DMS114 treated with DMSO at 0.1 percent for 48 hours (cell line): Measurements from ENCODE around the gene TCF4.

Experiments used
- DNase-seq: peaks from one replicate; lab custom pipeline; 2025; ENCODE audit not compliant: unreplicated experiment; lab: John Stamatoyannopoulos, UW

TCF4 gene

DNA sequence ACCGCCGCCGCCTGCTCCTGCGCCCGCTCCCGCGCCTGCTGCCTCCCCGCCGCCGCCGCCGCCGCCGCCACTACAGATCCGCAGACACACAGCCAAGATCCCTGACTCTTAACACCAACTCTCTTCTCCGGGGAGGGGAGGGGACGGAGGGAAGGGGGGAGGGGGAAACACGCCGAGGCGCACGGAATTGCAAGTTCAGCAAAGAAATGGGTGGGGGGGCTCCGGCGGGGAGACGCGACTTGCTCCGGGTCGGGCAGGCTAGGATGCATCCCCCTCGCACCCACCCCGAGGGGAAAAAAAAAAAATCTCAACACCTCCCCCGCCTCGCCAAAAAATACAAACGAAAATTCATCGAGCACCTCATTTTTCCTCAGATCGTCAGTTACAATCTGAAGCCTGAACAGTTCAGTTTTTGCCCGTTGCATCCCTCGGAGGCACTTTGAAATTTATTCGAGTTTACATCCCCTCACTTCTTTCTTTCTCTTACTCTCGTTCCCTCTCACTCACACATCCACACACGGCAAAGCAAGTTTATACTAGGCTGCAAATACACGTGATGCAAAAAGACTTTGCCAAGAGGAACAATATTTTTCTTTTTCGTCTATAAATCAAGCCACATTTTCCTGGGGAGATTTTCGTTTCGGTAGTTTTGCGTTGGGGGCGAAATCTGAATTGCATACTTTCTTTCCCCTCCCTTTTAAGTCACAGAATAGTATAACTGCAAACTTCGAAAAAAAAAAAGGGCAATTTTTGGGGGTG is at the start of gene TCF4:
TSS of gene TCF4 (minus strand) at position 82 of the 759 bp plus-strand sequence. CDS start 1,076 bp downstream, outside the sequence.
- DNase-seq, result no peak

DNA sequence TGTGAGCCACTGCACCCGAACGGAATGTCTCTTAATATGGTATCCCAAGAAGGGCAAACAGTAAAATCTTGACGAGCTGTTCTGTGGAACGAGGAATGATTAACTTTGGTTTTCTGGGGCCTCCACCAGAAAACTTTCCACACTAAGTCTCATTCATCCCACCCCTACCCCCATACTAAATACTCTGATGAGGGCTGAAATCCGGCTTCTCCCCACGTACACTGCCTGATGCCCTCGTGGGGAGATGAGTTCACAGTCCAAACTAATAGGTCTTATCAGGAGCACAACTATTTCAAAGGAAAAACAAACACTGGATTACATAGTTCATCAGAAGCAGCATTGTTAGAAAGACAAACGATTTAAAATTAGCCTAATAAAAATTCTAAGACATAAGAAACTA is 49.2 kb upstream of the TCF4 start:
- no peak for DNase-seq

DNA sequence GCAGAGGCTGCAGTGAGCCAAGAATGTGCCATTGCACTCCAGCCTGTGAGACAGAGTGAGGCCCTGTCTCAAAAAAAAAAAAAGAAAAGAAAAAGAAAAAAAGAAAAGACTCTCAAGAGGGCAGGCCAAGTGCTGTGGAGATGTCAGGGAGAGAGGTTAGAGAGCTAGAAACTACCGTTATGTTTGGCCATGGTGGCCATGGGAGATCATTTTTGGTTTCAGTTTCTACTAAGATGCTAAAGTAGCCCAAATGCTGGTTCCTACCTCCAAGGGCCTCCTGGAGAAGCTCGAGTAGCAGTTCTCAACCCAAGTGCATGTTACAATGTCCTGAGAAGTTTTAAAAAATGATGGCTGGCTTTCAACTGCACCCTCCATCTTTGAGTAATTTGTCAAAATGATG is 47.4 kb upstream of the TCF4 start:
- DNase-seq, result no peak

DNA sequence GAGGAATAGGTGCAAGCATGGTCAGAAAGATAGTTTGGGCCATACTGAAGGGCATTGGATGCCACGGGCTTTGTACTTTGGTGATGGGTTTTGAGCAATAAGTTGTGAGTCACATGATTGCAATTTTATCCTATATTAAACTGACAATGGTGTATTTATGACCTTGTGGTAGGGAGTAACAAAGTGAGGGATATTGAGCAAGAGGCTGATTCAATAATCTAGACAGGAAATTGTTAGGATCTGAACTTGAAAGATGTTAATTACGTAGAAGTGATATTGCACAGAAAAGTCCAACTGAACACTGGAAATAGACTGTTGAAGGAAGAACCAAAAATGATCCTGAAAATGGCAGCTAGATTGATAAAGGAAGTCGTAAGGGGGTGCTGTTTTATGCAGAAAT is 46.6 kb upstream of the TCF4 start:
- no peak for DNase-seq

DNA sequence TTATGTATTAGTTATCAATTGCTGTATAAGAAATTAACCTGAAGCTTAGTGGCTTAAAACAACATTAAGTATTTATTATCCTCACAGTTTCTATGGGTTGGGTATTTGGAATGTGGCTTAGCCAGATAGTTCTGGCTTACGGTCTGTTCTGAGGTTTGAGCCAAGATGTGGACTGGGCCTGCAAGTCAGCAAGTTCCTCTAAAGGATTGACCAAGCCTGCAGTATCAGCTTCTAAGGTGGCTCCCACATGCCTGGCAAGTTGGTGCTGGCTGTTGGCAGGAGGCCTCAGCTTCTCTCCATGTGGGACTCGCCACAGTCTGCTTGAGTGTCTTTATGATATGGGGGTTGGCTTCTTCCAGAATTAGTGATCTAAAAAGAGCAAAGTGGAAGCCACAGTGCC is 45.0 kb upstream of the TCF4 start:
- DNase-seq, result no peak

DNA sequence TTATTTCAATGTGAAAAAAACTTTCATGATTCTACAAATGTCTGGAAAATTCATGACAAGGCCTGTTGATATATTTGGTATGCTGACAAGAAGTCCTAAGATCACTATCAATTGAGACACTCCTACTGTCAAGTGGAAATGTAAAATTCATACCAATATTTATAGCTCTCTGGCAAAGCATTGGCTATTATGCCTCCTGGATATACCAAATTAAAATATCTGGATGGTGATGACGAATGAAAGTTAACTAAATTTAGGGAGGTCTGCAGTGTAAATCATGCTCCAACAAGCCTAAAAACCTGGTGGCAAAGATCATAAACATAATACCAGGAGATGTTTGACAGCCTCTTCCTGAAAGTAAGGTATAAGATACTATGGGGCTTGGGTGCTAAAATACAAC is 41.1 kb upstream of the TCF4 start:
- DNase-seq, result no peak

DNA sequence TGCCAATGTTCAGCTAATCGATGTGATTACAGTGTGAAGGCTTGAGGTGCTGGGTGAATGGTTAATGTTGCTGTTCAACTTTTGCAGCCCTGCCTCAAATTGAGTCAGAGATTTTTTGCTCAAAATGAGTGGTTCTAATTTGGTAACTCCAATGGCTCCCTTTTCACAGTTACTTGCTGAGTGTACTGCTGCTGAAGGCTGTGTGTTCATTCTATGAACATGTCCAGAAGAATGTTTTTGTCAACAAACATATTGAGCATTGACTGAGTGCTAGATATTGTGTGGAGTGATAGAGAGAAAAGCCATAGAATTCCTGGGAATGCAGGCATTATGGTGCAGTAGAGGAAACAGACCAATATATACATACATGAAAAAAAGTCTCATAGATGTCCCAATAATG is 39.0 kb upstream of the TCF4 start:
- DNase-seq, result no peak

DNA sequence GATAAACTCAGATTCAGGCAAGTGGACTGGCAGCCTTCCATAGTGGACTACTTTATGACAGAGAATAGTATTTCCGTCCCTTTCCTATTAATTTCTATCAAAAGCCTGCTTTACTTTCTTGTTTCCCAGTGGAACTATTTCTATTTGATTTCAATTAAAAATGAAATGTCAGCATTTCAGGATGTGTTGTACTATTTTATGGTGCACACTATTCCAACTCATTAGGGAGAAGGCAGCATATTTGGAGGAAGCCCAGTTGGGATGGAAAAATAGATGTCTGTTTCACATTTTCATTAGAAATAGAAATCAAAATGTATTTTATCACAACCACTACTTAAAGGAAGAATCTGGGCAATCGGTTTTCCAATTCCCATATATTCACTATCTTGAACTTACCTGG is 37.9 kb upstream of the TCF4 start:
- no peak for DNase-seq

DNA sequence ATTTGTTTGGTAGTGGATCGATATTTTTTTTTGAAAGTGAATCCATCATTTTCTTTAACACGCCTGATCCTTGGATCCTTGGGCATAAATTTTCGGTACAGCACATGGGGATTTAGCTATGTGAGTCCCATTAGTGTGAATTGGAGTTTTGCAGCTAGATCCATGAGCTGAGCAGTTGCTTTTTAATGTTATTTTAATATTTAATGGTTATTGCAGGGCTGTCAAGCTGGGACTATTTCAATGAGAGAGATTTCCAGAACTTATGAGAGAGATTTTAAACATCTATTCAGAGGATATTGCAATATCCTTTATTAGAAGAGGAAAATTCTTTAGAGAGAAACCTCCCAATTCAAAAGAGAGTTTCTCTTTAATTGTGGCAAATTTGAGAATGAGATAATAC is 35.6 kb upstream of the TCF4 start:
- no peak for DNase-seq

DNA sequence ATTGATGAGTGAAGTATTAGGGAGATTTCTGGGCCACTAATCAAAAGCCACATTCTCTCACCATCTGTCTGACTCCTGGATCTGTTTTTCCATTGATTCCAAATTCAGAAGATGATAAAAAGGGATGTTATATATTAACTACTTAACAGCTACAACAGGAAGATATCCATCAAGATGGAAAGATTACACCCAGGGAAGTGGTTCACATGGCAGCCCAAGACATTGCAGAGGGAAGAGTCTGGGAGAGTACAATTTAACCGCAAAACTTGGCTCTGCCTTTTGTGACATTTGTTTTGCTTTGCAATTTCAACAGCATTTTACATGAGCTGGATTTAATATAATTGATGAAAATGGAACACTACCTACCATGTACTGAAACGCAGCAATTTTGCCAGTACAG is 22.5 kb upstream of the TCF4 start:
- no peak for DNase-seq

DNA sequence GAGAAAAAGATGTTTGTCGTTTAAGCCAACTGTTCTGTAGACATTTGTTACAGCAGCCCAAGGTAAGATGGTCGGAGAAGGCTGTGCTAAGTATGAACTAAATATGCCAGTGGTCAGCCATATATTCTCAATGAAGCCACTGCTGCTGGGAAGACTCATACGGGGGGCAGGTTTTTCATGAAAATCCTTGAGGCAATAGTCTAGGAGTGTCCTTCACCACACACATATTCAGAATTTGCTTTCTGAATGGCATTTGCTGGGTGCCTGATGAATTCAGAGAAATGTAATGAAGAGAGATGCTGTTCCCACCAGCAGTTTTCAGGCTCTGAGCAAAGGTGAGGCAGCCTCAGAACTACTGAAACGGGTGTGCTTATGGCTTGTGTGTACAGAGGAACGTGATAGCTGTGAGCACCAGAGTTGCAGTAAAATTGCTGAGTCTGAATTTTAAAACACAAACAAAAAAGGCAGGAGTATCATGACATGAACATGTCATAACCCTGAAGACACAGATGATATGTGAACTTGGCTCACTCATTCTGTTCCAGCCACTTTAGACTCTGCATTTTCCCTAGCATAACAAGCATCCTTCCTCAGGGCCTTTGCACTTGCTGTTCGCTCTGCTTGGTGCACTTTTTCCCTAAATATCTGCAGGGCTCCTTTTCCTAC is 21.3 kb upstream of the TCF4 start:
- no peak for DNase-seq

DNA sequence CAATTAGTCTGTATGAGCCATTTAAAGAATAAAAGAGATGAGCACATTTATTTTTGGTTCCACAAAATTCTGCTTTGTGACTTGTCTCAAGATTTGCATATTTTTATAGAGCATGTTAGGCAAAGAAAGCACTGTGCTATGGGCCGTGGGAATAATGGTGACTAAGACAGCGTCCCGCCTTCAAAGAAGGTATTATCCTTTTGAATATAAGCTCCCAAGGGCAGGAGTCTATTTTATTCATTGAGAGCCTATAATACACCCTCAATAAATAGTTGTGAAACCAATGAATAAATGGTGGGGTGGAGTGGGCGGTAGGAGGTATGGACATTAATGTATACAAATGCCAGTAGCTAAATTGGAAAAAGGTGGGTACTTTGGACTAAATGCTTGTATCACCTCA is 20.5 kb upstream of the TCF4 start:
- DNase-seq, result no peak

DNA sequence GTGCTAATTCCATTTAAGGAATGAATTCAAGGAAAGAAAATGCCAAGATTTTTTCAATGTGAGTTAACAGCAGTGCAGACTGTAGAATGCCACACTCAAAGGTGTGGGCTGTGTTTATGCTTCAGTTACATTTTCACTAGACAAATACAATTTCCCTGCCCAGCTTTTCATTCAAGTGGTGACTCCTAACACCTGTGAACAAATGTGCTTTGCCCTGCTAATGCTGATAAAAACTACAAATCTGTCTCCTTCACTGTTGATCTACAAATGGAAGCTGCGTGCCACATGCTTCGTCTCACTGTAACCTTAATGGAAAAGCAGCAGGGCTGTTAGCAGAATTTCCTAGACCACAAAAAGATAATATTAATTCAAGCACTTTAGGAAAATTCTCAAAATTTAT is 19.8 kb upstream of the TCF4 start:
- DNase-seq, result no peak

DNA sequence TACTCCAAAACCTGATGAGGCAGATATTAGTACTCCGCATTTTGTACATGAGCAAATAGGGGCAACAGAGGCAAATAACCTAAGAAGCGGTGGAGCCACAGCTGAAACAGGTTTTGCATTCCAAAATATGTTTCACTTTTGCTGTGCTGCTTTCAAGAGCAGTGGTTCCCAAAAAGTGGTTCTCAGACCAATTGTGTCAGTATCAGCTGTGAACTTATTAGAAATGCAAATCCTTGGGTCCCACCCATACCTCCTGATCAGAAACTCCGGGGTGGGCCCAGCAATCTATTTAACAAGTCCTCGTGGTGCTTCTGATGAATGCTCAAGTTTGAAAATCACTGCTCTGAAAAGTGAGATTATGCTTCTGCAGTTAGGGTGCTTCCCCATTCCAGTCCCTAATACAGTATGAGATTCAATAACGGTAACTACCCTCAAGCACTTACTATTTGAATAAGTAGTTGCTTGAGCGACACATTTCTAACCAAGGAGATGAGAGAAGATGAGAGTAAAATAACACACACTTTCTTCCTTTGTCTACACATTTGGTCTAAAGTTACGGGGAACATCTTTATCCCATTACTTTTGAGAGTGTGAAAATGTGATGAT is 17.8 kb upstream of the TCF4 start:
- no peak for DNase-seq

DNA sequence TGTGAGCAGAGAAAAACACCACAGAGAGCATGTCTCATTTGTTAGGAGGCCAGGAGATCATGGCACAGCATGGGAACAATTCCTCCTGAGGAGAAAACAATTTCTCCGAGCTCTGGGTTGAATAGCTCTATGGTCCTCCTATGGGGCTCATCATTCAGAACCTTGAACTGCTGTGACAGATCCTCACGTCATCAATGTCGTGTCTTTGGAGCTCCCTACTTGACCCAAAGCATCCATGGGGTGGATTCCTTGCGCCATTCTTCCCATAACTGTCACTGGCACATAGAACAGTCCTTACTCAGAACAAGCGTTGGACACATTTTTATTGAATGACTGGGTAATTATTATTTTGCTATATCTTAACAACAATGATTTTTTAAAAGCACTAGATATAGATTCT is 15.8 kb upstream of the TCF4 start:
- DNase-seq, result no peak

DNA sequence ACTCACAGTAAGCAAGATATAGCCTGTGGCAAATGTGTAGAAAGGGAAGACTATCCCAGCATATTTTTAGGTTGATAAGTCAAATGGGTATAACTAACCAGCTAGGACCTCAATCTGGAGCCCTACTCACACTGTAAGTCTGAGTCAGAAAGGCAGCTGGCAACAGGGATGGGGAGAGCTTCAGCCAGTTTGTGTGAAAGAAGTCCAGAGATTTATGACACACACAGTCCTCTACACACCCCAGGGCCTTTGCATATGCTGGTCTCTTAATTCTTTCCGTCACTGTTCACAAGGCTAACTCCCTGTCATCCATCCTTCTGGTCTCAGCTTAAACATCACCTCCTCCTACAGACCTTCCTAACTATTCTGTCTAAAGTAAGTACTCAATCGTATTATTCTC is 5.9 kb upstream of the TCF4 start:
- DNase-seq, result no peak

DNA sequence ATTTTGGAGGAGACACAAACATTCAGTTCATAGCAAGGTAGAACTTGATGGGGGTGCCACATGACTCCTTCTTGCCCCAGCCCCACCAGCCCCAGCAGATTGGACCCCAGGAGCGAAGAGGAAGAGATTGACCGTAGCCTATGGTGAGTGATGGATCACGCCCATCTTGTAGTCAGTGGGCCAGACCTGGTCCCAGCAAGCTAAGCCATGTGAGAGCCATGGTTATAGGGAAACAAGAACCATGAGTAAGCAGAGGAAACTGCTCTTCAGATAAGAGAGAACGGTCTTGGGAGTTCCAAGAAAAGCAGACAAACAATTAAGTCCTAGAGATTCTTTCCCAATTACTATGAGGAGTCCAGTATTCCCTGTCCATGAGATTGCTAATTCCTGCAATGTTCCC is 4.6 kb upstream of the TCF4 start:
- no peak for DNase-seq

DNA sequence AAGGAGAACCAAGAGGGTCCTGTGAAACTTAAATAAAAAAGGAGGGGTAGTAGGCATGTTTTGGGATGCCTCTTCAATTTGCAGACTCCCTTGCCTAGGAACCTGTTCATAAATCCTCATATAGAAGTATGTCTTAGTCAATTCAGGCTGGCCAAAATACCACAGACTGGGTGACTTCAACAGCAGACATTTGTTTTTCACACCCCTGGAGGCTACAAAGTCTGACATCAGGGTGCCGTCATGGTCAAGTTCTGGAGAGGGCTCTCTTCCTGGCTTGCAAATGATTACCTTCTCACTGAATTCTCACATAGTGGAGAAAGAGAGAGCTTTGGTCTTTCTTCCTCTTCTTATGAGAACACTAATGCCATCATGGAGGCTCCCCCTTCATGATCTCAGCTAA is 4.1 kb upstream of the TCF4 start:
- no peak for DNase-seq

DNA sequence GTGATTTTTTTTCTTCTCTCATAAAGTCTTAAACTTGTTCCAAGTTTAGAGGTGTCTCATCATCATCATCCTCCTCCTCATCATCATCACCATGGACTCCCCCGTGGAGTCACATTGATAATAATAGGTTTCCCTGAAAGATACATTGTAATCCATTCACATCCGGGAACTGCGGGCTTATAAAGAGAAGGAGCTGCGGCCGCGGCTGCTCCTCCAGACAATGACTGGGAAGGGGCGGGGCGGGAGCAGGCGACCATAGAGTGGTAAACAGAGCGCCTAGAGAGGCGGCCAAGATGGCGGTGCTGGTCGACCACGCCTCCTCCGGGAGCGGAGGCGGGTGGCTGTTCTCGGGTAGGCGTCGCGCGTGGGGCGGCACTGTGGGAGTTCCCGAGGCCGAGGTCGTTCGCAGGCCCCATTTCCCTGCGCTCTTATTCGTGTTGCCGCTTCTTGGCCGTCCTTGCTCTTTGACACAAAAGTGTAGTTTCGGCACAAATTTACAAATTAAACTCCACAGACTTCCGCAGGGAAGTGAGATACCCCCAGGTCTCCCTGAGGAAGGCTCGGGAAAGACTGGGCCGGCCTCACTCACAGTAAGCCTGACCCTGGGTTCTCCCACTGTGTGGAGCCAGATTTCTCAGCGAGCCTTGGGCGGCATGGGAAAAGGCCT is 1.8 kb upstream of the TCF4 start:
- peak; percentile 15 for DNase-seq

DNA sequence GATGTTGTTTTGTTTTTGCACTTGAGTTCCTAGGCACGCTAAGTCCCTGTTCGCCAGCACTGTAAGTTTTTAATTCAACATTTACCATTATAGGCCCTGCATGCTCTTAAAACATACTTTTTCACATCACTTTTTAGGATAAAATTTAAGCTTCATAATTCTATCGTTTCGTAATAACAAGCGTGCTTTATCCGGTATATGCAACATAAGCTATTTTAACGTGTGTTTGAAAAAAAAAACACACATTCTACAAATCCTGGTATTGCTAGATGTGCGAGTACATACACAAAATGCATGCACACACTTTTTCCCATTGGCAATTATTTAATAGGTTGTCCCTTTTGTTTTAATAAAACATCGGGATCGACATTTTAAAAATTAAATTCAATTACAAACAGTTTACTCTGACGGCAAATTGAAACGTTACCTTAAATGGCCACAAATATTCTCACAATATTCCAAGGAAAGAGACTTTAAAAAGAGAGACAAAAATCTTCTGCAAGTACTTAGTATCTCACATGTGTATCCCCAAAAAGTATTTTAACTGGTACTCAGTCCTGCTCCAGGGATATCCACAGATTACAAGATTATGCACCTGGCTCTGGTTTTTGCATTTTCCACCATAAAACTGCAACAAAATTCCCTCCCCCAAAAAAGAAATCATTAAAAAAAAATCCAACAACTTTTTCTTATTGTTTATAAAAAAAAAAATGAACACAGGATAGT is 1.0 kb upstream of the TCF4 start:
- DNase-seq, result no peak

DNA sequence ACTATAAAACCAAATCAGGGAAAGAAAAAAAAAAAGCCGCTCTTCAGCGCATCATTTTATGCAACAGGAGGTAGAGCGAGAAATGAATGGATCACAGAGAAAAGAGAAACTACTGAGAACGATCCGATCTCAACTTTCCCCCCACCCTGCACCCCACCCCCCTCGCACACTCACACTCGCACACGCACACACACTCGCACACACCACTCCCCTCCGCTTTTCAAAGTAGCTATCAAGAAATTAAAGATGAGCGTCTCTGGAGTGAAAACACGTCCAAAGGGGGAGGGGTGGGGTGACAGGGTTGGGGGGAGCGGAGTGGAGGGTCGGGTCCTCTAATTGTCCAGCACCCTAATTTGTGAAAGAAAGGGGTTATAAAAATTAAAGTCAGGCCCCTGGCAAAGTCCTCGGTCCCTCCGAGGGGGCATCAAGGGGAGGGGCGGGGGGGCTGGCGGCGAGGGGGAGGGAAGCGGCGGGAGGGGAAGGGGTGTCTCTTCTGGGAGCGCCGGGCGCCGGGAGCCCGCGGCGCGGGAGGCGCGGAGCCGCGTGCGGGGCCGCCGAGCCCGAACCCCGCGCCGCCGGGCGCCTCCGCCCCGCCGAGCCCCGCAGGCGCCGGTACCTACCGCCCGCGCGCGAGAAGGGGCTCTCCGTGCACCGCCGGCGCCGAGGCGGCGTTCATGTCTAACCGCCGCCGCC is 428 bp downstream of the TCF4 start:
- no peak for DNase-seq
